Body of pancreas (tissue), 4 donors: Measurements from ENCODE around the gene UBAP1.

ENCODE experiments used
- POLR2A ChIP-seq, 3 donors: fragments of 450-650 bp; IDR thresholded peaks; one replicate each; pipeline ENCODE4 v1.6.1; 2016; ENCODE audit warnings: antibody characterized with exemption in 3 of 3, mild to moderate bottlenecking in 2 of 3
- TF ChIP-seq, protein P1 (sequence below), 7 experiments: fragments of 450-650 bp in 4 of 7; fragments of 200-600 bp in 3 of 7; sonication (generic) in 3 of 7; IDR thresholded peaks; one replicate each; pipeline ENCODE4 v1.5.1; 2016 to 2019; ENCODE audit warnings: antibody characterized with exemption in 7 of 7

DNA sequence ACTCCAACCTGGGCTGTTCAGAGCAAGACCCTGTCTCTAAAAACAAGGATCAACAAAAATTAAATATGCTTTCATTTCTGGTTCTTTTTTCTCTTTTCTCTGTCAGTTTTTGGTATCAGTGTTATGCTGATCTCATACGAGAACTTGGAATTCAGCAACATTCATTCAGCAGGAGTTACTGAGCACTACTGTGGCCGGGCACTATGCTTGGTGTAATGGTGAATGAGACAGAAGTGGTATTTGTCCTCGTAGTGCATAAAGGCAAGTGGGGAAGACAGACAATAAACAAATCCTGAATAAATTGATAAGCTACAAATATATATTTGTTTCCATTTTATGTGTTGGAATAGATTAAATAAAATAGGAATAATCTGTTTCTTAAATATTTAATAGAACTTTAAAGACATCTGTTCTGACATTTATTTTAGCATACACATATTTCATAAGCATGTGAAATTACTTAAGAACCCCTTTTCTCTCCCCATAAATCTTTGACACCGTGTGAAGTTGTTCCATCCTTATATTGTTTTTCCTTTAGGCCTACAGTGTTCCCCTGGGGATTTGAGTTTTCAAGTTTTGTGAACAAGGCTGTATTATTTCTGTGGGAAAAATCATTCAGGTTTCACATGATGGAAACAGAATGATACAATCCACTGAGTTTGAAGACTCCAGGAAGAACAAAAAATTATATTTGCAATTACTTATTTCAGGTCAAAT lies 24.6 kb downstream of the UBAP1 start:
- TF ChIP-seq POLR2A (IDR thresholded peaks at IDR 0.05) = no peak
- TF ChIP-seq, protein P1, sequence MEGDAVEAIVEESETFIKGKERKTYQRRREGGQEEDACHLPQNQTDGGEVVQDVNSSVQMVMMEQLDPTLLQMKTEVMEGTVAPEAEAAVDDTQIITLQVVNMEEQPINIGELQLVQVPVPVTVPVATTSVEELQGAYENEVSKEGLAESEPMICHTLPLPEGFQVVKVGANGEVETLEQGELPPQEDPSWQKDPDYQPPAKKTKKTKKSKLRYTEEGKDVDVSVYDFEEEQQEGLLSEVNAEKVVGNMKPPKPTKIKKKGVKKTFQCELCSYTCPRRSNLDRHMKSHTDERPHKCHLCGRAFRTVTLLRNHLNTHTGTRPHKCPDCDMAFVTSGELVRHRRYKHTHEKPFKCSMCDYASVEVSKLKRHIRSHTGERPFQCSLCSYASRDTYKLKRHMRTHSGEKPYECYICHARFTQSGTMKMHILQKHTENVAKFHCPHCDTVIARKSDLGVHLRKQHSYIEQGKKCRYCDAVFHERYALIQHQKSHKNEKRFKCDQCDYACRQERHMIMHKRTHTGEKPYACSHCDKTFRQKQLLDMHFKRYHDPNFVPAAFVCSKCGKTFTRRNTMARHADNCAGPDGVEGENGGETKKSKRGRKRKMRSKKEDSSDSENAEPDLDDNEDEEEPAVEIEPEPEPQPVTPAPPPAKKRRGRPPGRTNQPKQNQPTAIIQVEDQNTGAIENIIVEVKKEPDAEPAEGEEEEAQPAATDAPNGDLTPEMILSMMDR (IDR thresholded peaks at IDR 0.05) = no peak
